GM13976 (cell line): Measurements from ENCODE around the gene CRYZ.
A peak's percentile ranks its signal among the peaks of the same experiment; 100 is the strongest.

ENCODE experiments used
- DNase-seq: peaks from one replicate; pipeline ENCODE4 v3.0.0; 2012; ENCODE audit warnings: low spot score
- CTCF ChIP-seq: IDR thresholded peaks from 2 replicates; pipeline ENCODE4 v1.5.1; 2012; ENCODE audit warnings: borderline replicate concordance, mild to moderate bottlenecking; ENCODE audit not compliant: insufficient read depth; ENCODE audit errors: extremely low read depth, missing control alignments, control extremely low read depth
- in situ Hi-C: fragments of 300-500 bp; cut with MboI; formaldehyde crosslinking; loops from one replicate; pipeline ENCODE4 v1.12.0; 2022; ENCODE audit warnings: low sequenced_read_pairs, mixed read lengths, inconsistent platforms; ENCODE audit not compliant: unreplicated experiment

Gene CRYZ

GRCh38 chr1:74731399-74732052 is 1.3 kb downstream of the CRYZ start:
- DNase-seq = peak; percentile 24
- in situ Hi-C loops = no loop called here
- no peak for TF ChIP-seq CTCF

- TF ChIP-seq CTCF = no peak
- DNase-seq = no peak
- in situ Hi-C loops = no loop called here
Measured at GRCh38 chr1:74729741-74730478, 2.9 kb downstream of the CRYZ start.

- in situ Hi-C loops = no loop called here
- no peak for DNase-seq
- no peak for TF ChIP-seq CTCF
Measured at GRCh38 chr1:74728736-74729135, 4.1 kb downstream of the CRYZ start.

- in situ Hi-C loops = no loop called here
- TF ChIP-seq CTCF = no peak
- no peak for DNase-seq
Measured at GRCh38 chr1:74726063-74726462, 6.8 kb downstream of the CRYZ start.

- in situ Hi-C loops = no loop called here
- no peak for TF ChIP-seq CTCF
Measured at GRCh38 chr1:74717626-74718025, 15.2 kb downstream of the CRYZ start.

GRCh38 chr1:74716822-74717221 is 16.0 kb downstream of the CRYZ start:
- no peak for DNase-seq
- in situ Hi-C loops = no loop called here

More at GRCh38 chr1:74717626-74718025, 15.2 kb downstream of the CRYZ start:
- no peak for DNase-seq

More at GRCh38 chr1:74716822-74717221, 16.0 kb downstream of the CRYZ start:
- no peak for TF ChIP-seq CTCF
